Measurements from ENCODE around the gene KLHL41. TPM values are rescaled to one million over a fixed set of nuclear protein-coding genes. Genes with fewer than 3 reads are reported as not detected.

Gene KLHL41
- total and polyA plus RNA-seq, 2 of the 13 experiments (the other 11 are each of a cell fraction or from before 2014, with no cell fraction given), result 0.07 to 0.31 TPM

GRCh38 chr2:169479257-169480078 is 30.0 kb upstream of the KLHL41 start, which contains the start of gene BBS5 (continued):
- TF ChIP-seq BCLAF1 (IDR thresholded peaks at IDR 0.05) (no peak), AKAP8 (CRISPR knock-in tag; IDR thresholded peaks at IDR 0.05) (peak; percentile 75; the same call in 1 of the 2 replicates), JUN (CRISPR knock-in tag; IDR thresholded peaks at IDR 0.05) (peak; percentile 26; the same call in 1 of the 2 replicates), ZNF616 (CRISPR knock-in tag; IDR thresholded peaks at IDR 0.05; ENCODE audit: low read depth) (no peak; the same call in 1 of the 2 replicates), ZMYM3 (CRISPR knock-in tag; IDR thresholded peaks at IDR 0.05) (peak; percentile 79), KLF6 (CRISPR knock-in tag; IDR thresholded peaks at IDR 0.05) (peak; percentile 61; the same call in 1 of the 2 replicates), TCF12 (IDR thresholded peaks at IDR 0.05) (no peak), TCF12 (CRISPR knock-in tag; IDR thresholded peaks at IDR 0.05) (peak; percentile 87; the same call in 1 of the 2 replicates), SMYD3 (CRISPR knock-in tag; IDR thresholded peaks at IDR 0.05) (peak; percentile 80; the same call in 1 of the 2 replicates), GTF3A (CRISPR knock-in tag; conservative IDR thresholded peaks at IDR 0.05) (no peak), HDAC2 (CRISPR knock-in tag; IDR thresholded peaks at IDR 0.05) (peak; percentile 67), ZNF34 (CRISPR knock-in tag; IDR thresholded peaks at IDR 0.05; ENCODE audit: borderline replicate concordance) (no peak), CEBPZ (IDR thresholded peaks at IDR 0.05; ENCODE audit: low read length) (no peak), ZNF484 (CRISPR knock-in tag; IDR thresholded peaks at IDR 0.05; ENCODE audit: borderline replicate concordance, low read depth) (no peak), ATF2 (CRISPR knock-in tag; IDR thresholded peaks at IDR 0.05) (peak; percentile 81), ZBTB20 (CRISPR knock-in tag; IDR thresholded peaks at IDR 0.05; ENCODE audit: borderline replicate concordance, low read depth) (peak; percentile 90; the same call in 1 of the 2 replicates)
- TF ChIP-seq, protein P1, sequence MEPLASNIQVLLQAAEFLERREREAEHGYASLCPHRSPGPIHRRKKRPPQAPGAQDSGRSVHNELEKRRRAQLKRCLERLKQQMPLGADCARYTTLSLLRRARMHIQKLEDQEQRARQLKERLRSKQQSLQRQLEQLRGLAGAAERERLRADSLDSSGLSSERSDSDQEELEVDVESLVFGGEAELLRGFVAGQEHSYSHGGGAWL (CRISPR knock-in tag; IDR thresholded peaks at IDR 0.05), result peak; percentile 93
- TF ChIP-seq, protein P2, sequence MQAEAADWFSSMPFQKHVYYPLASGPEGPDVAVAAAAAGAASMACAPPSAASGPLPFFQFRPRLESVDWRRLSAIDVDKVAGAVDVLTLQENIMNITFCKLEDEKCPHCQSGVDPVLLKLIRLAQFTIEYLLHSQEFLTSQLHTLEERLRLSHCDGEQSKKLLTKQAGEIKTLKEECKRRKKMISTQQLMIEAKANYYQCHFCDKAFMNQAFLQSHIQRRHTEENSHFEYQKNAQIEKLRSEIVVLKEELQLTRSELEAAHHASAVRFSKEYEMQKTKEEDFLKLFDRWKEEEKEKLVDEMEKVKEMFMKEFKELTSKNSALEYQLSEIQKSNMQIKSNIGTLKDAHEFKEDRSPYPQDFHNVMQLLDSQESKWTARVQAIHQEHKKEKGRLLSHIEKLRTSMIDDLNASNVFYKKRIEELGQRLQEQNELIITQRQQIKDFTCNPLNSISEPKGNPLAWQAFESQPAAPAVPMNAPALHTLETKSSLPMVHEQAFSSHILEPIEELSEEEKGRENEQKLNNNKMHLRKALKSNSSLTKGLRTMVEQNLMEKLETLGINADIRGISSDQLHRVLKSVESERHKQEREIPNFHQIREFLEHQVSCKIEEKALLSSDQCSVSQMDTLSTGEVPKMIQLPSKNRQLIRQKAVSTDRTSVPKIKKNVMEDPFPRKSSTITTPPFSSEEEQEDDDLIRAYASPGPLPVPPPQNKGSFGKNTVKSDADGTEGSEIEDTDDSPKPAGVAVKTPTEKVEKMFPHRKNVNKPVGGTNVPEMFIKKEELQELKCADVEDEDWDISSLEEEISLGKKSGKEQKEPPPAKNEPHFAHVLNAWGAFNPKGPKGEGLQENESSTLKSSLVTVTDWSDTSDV (CRISPR knock-in tag; IDR thresholded peaks at IDR 0.05), result no peak

Measured in HepG2 (cell line).